Ascending aorta (tissue), 2 donors: Measurements from ENCODE around the gene MGAT3. TPM values are rescaled to one million over a fixed set of nuclear protein-coding genes. Genes with fewer than 3 reads are reported as not detected.

Source experiments
- DNase-seq, 2 donors: peaks; one replicate each; pipeline ENCODE4 v3.0.0-alpha.2; 2019; ENCODE audit warnings: low spot score in 2 of 2
- H3K27ac ChIP-seq, 2 donors: fragments of 200-600 bp; sonication (generic); one replicate each; pipeline ENCODE4 v1.5.1; 2016 to 2017; ENCODE audit warnings: mild to moderate bottlenecking in 1 of 2
- H3K27me3 ChIP-seq: fragments of 200-600 bp; sonication (generic); one replicate; pipeline ENCODE4 v1.5.1; 2017
- H3K36me3 ChIP-seq, 2 donors: fragments of 200-600 bp; sonication (generic); one replicate each; pipeline ENCODE4 v1.5.1; 2016
- H3K4me1 ChIP-seq, 2 donors: fragments of 200-600 bp; sonication (generic); one replicate each; pipeline ENCODE4 v1.5.1; 2016 to 2017; ENCODE audit warnings: mild to moderate bottlenecking in 1 of 2
- H3K4me3 ChIP-seq, 2 donors: fragments of 200-600 bp; sonication (generic); one replicate each; pipeline ENCODE4 v1.5.1; 2016 to 2017; ENCODE audit warnings: mild to moderate bottlenecking in 1 of 2
- H3K9me3 ChIP-seq, 2 donors: fragments of 200-600 bp; sonication (generic); one replicate each; pipeline ENCODE4 v1.5.1; 2016
- intact Hi-C: fragments of 100-400 bp; cut with DNase I; formaldehyde crosslinking; loops from one replicate; pipeline ENCODE4 v1.15.1; 2023
- total RNA-seq: library from RNA; depleted of rRNA; stranded (reverse); fragments of >200 nt; gene quantifications from one replicate; pipeline ENCODE4 v1.1.0, GENCODE V29; 2016
- TF ChIP-seq, protein P1 (sequence below), 3 experiments: fragments of 200-600 bp in 2 of 3; fragments of 450-650 bp in 1 of 3; sonication (generic) in 2 of 3; IDR thresholded peaks; one replicate each; pipeline ENCODE4 v1.5.1; 2016 to 2019; ENCODE audit warnings: antibody characterized with exemption in 3 of 3, mild to moderate bottlenecking in 1 of 3, moderate library complexity in 1 of 3

The MGAT3 gene
- total RNA-seq, 1 donor from 2014 or later: 9.8 TPM

DNA sequence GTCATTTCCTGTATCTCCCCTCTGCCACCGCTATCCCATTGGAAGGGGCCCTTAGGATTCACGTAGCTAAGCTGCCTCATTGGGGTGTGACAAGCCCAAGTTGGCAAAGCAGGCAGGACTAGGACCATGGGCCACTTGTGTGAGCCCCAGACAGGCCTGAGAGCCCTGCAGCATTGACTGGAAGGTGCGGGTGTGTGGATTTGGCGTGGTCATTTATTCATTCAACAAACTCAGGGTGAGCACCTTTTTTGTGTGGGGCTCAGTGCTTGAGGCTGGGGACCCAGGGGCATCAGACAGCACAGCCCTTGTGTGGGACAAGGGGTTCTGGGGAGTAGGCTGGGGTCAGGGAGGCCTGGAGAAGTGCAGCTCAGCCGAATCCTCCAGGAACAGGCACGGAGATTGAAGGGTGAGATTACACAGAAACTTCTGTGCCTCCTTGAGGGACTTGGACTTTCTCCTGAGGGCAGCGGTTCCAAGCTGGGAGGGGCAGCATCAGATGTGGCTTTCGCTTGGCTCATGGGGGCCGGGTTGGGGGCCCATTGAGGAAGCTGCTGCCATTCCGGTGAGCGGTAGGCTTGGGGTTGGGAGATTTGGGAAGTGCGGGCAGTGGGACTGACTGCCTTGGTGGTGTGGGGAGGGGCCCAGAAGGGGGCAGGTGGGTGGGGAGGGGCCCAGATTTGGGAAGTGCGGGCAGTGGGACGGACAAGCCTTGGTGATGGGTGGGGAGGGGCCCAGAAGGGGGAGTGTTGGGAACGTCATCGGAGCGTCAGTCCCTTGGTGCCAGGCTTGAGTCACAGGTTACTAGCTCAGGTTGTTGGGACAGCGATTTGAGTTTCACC is 11.9 kb downstream of the MGAT3 start:
- Histone ChIP-seq H3K4me1 (no peaks in the 10 kb centered on the region), H3K4me3 (no peak overlapping the region), H3K27me3 (no peaks in the 10 kb centered on the region), H3K9me3 (no peaks in the 10 kb centered on the region), H3K36me3 (no peaks in the 10 kb centered on the region), H3K27ac (no peak overlapping the region)
- intact Hi-C loops: no loop called here
- TF ChIP-seq, protein P1, sequence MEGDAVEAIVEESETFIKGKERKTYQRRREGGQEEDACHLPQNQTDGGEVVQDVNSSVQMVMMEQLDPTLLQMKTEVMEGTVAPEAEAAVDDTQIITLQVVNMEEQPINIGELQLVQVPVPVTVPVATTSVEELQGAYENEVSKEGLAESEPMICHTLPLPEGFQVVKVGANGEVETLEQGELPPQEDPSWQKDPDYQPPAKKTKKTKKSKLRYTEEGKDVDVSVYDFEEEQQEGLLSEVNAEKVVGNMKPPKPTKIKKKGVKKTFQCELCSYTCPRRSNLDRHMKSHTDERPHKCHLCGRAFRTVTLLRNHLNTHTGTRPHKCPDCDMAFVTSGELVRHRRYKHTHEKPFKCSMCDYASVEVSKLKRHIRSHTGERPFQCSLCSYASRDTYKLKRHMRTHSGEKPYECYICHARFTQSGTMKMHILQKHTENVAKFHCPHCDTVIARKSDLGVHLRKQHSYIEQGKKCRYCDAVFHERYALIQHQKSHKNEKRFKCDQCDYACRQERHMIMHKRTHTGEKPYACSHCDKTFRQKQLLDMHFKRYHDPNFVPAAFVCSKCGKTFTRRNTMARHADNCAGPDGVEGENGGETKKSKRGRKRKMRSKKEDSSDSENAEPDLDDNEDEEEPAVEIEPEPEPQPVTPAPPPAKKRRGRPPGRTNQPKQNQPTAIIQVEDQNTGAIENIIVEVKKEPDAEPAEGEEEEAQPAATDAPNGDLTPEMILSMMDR (IDR thresholded peaks at IDR 0.05): no peak
- no peak for DNase-seq

DNA sequence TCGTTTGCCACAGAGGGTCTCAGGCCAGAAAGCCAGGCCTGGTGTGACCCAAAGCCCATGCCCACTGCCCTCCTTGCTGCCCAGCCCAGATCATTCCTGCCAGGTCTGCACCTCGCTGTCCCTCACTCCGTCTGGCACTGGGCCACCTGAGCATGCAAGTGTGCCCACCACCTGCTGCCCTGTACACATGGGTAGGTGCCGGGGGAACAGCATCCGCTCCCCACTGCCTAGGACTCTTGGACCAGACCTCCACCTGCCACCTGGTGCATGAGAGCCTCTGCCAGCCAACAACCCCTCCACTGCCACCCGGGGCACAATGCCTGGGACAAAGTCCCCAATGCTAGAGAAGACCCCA is 12.5 kb downstream of the MGAT3 start:
- Histone ChIP-seq H3K4me1 (no peaks in the 10 kb centered on the region), H3K36me3 (no peaks in the 10 kb centered on the region), H3K9me3 (no peaks in the 10 kb centered on the region), H3K4me3 (no peak overlapping the region), H3K27me3 (no peaks in the 10 kb centered on the region), H3K27ac (no peak overlapping the region)
- intact Hi-C loops: no loop called here
- TF ChIP-seq, protein P1 (IDR thresholded peaks at IDR 0.05): no peak
- DNase-seq: no peak

DNA sequence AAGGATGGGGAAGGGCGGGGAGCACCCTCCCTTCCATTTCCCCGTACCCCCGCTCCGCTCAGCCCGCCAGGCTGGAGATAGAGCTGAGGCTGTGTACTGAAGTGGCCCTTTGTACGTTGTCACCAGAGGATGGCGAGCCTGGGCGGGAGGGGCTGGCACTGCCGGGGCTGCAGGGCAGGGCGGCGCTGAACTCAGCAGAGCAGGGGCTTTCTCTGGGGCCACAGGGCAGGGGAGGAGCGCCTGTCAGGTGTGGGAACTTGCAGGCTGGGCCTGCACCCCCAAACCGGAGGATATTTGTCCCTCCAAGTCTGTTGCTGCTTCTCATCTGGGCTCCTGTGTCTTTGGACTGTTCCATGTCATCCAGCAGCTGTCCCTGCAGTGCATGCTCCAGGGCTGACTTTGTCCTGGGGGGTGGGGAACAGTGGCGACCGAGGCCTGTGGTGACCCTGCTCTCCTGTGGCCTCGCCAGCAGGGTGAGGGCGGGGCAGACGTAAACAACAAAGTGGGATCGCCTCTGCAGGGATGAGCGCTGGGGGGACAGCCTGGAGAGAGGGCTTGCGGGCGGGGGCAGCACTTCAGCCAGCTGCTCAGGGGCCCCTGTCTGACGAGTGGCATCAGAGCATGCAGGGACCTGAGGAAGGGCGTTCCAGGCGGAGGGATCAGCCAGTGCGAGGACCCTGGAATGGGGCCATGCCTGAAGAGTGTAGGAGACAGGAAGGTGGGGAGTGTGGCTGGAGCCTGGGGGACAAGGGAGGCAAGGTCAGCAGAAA is 13.1 kb downstream of the MGAT3 start:
- intact Hi-C loops: no loop called here
- H3K4me1 ChIP-seq: no peaks in the 10 kb centered on the region
- no peaks in the 10 kb centered on the region for H3K36me3 ChIP-seq
- no peaks in the 10 kb centered on the region for H3K9me3 ChIP-seq
- DNase-seq: no peak
- no peaks in the 10 kb centered on the region for H3K27me3 ChIP-seq
- no peak overlapping the region for H3K27ac ChIP-seq
- no peak overlapping the region for H3K4me3 ChIP-seq
- TF ChIP-seq, protein P1 (IDR thresholded peaks at IDR 0.05): no peak

DNA sequence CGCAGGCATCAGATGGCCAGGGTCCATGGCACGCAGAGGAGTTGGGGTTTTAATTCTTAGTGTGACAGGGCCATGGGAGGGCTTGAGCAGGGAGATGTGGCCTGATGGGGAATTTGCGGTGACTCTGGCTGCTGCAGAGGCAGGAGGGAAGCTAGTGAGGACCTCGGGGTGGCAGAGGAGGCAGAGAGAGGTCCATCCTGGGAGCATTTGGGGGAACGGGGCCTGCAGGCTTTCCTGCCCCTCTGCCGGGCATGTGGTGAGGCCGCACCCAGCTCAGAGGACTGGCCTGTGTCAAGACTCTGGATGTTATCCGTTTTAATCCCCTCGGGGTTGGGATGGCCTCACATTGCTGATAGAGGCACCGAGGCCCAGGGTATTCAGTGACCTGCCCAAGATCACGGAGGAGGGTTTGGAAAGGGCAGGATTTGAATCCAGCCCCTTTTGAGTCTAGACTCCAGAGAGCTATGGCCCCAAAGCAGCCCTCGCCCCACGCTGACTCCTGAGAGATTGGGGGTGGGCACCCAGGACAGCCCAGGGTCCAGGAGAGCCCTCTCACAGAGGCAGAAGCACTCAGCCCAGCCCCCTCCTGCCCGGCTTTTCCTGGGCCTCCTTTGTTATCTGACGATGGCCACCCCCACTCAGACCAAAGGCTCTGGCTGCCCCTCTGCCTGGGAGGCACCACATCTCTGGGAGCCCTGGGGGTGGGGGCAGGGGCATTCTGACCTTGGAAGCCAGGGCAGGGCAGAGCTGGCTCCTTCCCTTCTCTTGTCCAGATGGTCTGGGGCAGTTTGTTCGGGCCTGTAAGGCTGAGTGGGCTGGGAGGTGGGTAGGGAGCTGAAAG is 13.9 kb downstream of the MGAT3 start:
- no peak overlapping the region for H3K4me3 ChIP-seq
- H3K4me1 ChIP-seq: no peaks in the 10 kb centered on the region
- no peak for DNase-seq
- no peaks in the 10 kb centered on the region for H3K9me3 ChIP-seq
- no peaks in the 10 kb centered on the region for H3K36me3 ChIP-seq
- TF ChIP-seq, protein P1 (IDR thresholded peaks at IDR 0.05): no peak
- no peaks in the 10 kb centered on the region for H3K27me3 ChIP-seq
- intact Hi-C loops: no loop called here
- H3K27ac ChIP-seq: no peak overlapping the region

DNA sequence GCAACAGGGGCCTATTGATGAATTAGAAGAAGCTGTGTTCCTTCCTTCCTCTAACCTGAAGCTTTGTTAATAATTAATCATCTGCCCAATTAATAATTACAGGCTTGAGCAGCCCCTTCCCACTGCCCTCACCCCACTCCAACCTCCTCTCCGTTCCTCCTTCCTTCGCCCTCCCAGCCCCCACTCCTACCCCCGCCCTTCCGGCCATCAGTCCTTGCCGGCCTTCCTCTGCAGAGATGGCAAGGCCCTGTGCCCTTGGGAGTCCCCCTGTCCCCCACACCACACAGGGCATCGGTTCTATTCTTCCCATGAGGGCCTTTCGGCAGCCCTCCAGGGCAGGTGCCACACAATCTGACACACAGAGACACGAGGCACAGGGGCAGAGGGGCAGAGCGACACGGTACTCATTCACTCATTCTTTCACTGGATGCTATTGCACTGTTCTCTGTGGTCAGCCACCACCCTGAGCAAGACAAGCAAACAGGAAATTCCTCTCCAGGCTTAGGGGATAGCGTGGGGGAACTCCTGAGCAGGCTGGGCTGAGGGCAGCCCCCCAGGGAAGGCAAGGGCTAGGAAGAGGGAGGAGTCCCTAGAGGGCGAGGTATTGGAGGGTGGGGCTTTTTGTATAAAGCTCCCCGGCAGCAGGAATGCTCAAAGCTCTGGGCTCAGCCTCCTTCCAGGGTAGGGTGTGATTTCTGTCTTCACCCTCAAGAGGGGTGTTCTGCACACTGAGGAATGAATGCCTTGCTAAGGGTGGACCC is 14.7 kb downstream of the MGAT3 start:
- Histone ChIP-seq H3K27ac (no peak overlapping the region), H3K4me1 (no peaks in the 10 kb centered on the region), H3K27me3 (no peaks in the 10 kb centered on the region), H3K9me3 (no peaks in the 10 kb centered on the region), H3K4me3 (no peak overlapping the region), H3K36me3 (no peaks in the 10 kb centered on the region)
- TF ChIP-seq, protein P1 (IDR thresholded peaks at IDR 0.05): no peak
- no peak for DNase-seq
- intact Hi-C loops: no loop called here
